Right atrium auricular region (tissue), 2 donors: ENCODE measurements around the gene PTCH1. TPM values are rescaled to one million over a fixed set of nuclear protein-coding genes. Genes with fewer than 3 reads are reported as not detected.

Experiments
- DNase-seq: peaks from one replicate; pipeline ENCODE4 v3.0.0-alpha.2; 2019; ENCODE audit warnings: low spot score
- H3K27ac ChIP-seq, 2 donors: fragments of 200-600 bp; sonication (generic); 1 replicate in 1 of 2; 2 replicates in 1 of 2; pipeline ENCODE4 v1.5.1; 2016 to 2019
- H3K27me3 ChIP-seq, 2 donors: fragments of 200-600 bp; sonication (generic); one replicate each; pipeline versions ENCODE4 v1.5.1 to v1.6.0; 2017 to 2019
- H3K36me3 ChIP-seq: fragments of 200-600 bp; sonication (generic); one replicate; pipeline ENCODE4 v1.5.1; 2016
- H3K4me1 ChIP-seq, 2 donors: fragments of 200-600 bp; sonication (generic); one replicate each; pipeline versions ENCODE4 v1.5.1 to v1.6.0; 2017 to 2019
- H3K4me3 ChIP-seq, 2 donors: fragments of 200-600 bp; sonication (generic); 1 replicate in 1 of 2; 2 replicates in 1 of 2; pipeline ENCODE4 v1.5.1; 2017 to 2019; ENCODE audit warnings: mild to moderate bottlenecking in 1 of 2, moderate library complexity in 1 of 2
- H3K9me3 ChIP-seq, 2 donors: fragments of 200-600 bp; sonication (generic); one replicate each; pipeline ENCODE4 v1.5.1; 2019
- CTCF ChIP-seq, 2 donors: fragments of 200-600 bp; sonication (generic); IDR thresholded peaks; one replicate each; pipeline ENCODE4 v1.5.1; 2019; ENCODE audit warnings: antibody characterized with exemption in 2 of 2
- total RNA-seq, 2 donors: library from RNA; depleted of rRNA; stranded (reverse); fragments of >200 nt; gene quantifications; one replicate each; pipeline ENCODE4 v1.1.0, GENCODE V29; 2016

Gene PTCH1
- total RNA-seq, 2 donors from 2014 or later, result 5.4 to 6.3 TPM

GRCh38 chr9:95446259-95446658 is 70.5 kb downstream of the PTCH1 start:
- Histone ChIP-seq H3K36me3 (peaks cover 47% of the 10 kb centered on the region), H3K9me3 (no peaks in the 10 kb centered on the region), H3K4me1 (no peaks in the 10 kb centered on the region), H3K27me3 (no peaks in the 10 kb centered on the region), H3K27ac (no peak overlapping the region), H3K4me3 (no peak overlapping the region)
- TF ChIP-seq CTCF (IDR thresholded peaks at IDR 0.05), result no peak
- DNase-seq, result no peak

GRCh38 chr9:95444160-95444559 is 72.6 kb downstream of the PTCH1 start:
- no peaks in the 10 kb centered on the region for H3K9me3 ChIP-seq
- peaks cover 28% of the 10 kb centered on the region for H3K36me3 ChIP-seq
- no peak for DNase-seq
- no peak for TF ChIP-seq CTCF (IDR thresholded peaks at IDR 0.05)
- no peaks in the 10 kb centered on the region for H3K27me3 ChIP-seq
- no peak overlapping the region for H3K4me3 ChIP-seq
- no peak overlapping the region for H3K27ac ChIP-seq
- H3K4me1 ChIP-seq, result no peaks in the 10 kb centered on the region

GRCh38 chr9:95443301-95443700 is 73.5 kb downstream of the PTCH1 start:
- Histone ChIP-seq H3K27me3 (no peaks in the 10 kb centered on the region), H3K4me3 (no peak overlapping the region), H3K27ac (no peak overlapping the region), H3K36me3 (peaks cover 23% of the 10 kb centered on the region), H3K4me1 (no peaks in the 10 kb centered on the region), H3K9me3 (no peaks in the 10 kb centered on the region)
- DNase-seq, result no peak
- TF ChIP-seq CTCF (IDR thresholded peaks at IDR 0.05), result no peak

- TF ChIP-seq CTCF (IDR thresholded peaks at IDR 0.05), result no peak
- H3K4me3 ChIP-seq, result no peak overlapping the region
- no peaks in the 10 kb centered on the region for H3K4me1 ChIP-seq
- no peaks in the 10 kb centered on the region for H3K9me3 ChIP-seq
- no peak for DNase-seq
- H3K27ac ChIP-seq, result no peak overlapping the region
- H3K27me3 ChIP-seq, result no peaks in the 10 kb centered on the region
- H3K36me3 ChIP-seq, result peaks cover 9% of the 10 kb centered on the region
Measured at GRCh38 chr9:95441081-95441480, 75.7 kb downstream of the PTCH1 start.

- Histone ChIP-seq H3K4me3 (no peak overlapping the region), H3K27me3 (no peaks in the 10 kb centered on the region), H3K4me1 (no peaks in the 10 kb centered on the region), H3K9me3 (no peaks in the 10 kb centered on the region), H3K36me3 (peaks cover 6% of the 10 kb centered on the region), H3K27ac (no peak overlapping the region)
- DNase-seq, result no peak
- TF ChIP-seq CTCF (IDR thresholded peaks at IDR 0.05), result no peak
Measured at GRCh38 chr9:95440447-95440846, 76.3 kb downstream of the PTCH1 start.

- no peaks in the 10 kb centered on the region for H3K4me1 ChIP-seq
- H3K9me3 ChIP-seq, result no peaks in the 10 kb centered on the region
- DNase-seq, result no peak
- no peak for TF ChIP-seq CTCF (IDR thresholded peaks at IDR 0.05)
- no peak overlapping the region for H3K4me3 ChIP-seq
- H3K27me3 ChIP-seq, result no peaks in the 10 kb centered on the region
- no peak overlapping the region for H3K27ac ChIP-seq
- H3K36me3 ChIP-seq, result no peaks in the 10 kb centered on the region
Measured at GRCh38 chr9:95438561-95439357, 78.0 kb downstream of the PTCH1 start.
